NAMALWA (cell line): ENCODE results near the gene AEBP1.

ENCODE experiments used
- DNase-seq: peaks from one replicate; pipeline ENCODE4 v3.0.0-alpha.2; 2015; ENCODE audit warnings: low spot score

The AEBP1 gene

GRCh38 chr7:44084701-44085100 lies 19.4 kb upstream of the AEBP1 start:
- DNase-seq, result no peak

- peak; percentile 66 for DNase-seq
Measured at GRCh38 chr7:44085546-44085945, 18.6 kb upstream of the AEBP1 start.

GRCh38 chr7:44086627-44087026 lies 17.5 kb upstream of the AEBP1 start:
- DNase-seq, result no peak

- no peak for DNase-seq
Measured at GRCh38 chr7:44087911-44088838, 16.0 kb upstream of the AEBP1 start.

- DNase-seq, result no peak
Measured at GRCh38 chr7:44093102-44093641, 11.0 kb upstream of the AEBP1 start.

- no peak for DNase-seq
Measured at GRCh38 chr7:44094365-44094764, 9.8 kb upstream of the AEBP1 start.

GRCh38 chr7:44094883-44095592 lies 9.1 kb upstream of the AEBP1 start:
- peak; percentile 56 for DNase-seq

GRCh38 chr7:44095781-44096180 lies 8.4 kb upstream of the AEBP1 start:
- no peak for DNase-seq

- DNase-seq, result peak; percentile 65
Measured at GRCh38 chr7:44096326-44096881, 7.7 kb upstream of the AEBP1 start.

GRCh38 chr7:44097064-44097932 lies 6.8 kb upstream of the AEBP1 start:
- peak; percentile 99 for DNase-seq

- peak; percentile 44 for DNase-seq
Measured at GRCh38 chr7:44098092-44099068, 5.8 kb upstream of the AEBP1 start.

- DNase-seq, result no peak
Measured at GRCh38 chr7:44099669-44100068, 4.5 kb upstream of the AEBP1 start.

GRCh38 chr7:44100458-44101302 lies 3.5 kb upstream of the AEBP1 start:
- peak; percentile 79 for DNase-seq

GRCh38 chr7:44101303-44101965 lies 2.7 kb upstream of the AEBP1 start:
- DNase-seq, result no peak

GRCh38 chr7:44101966-44102845 lies 1.9 kb upstream of the AEBP1 start:
- peak; percentile 51 for DNase-seq

GRCh38 chr7:44102846-44103565 lies 1.1 kb upstream of the AEBP1 start:
- peak; percentile 41 for DNase-seq

- no peak for DNase-seq
Measured at GRCh38 chr7:44103566-44103922, 601 bp upstream of the AEBP1 start.
